KMS-11 (cell line): Measurements from ENCODE around the gene BMP4.
A peak's percentile ranks its signal among the peaks of the same experiment; 100 is the strongest.

Experiments used
- H2AFZ ChIP-seq: fragments of 200-600 bp; sonication (generic); 2 replicates; pipeline ENCODE4 v1.6.1; 2016; ENCODE audit warnings: antibody characterized with exemption, mixed run types, low read depth
- H3K27ac ChIP-seq: fragments of 200-600 bp; sonication (generic); 2 replicates; pipeline ENCODE4 v1.6.1; 2016; ENCODE audit warnings: mild to moderate bottlenecking, mixed run types
- H3K27me3 ChIP-seq: fragments of 200-600 bp; sonication (generic); 2 replicates; pipeline ENCODE4 v1.6.1; 2017; ENCODE audit warnings: mild to moderate bottlenecking, low read depth, mixed run types, moderate library complexity; ENCODE audit not compliant: insufficient read depth
- H3K36me3 ChIP-seq: fragments of 200-600 bp; sonication (generic); 2 replicates; pipeline ENCODE4 v1.6.1; 2017; ENCODE audit warnings: mild to moderate bottlenecking, mixed run types; ENCODE audit not compliant: insufficient read depth
- H3K4me1 ChIP-seq: fragments of 200-600 bp; sonication (generic); 2 replicates; pipeline ENCODE4 v1.6.1; 2016; ENCODE audit warnings: mild to moderate bottlenecking, low read depth, mixed run types; ENCODE audit not compliant: poor library complexity, severe bottlenecking
- H3K4me2 ChIP-seq: fragments of 200-600 bp; sonication (generic); 2 replicates; pipeline ENCODE4 v1.7.0; 2016; ENCODE audit warnings: mild to moderate bottlenecking, mixed run types
- H3K4me3 ChIP-seq: fragments of 200-600 bp; sonication (generic); IDR thresholded peaks from 2 replicates; pipeline ENCODE4 v1.6.1; 2017; ENCODE audit warnings: low read depth, low read length, mixed read lengths; ENCODE audit not compliant: insufficient read depth
- H3K79me2 ChIP-seq: fragments of 200-600 bp; sonication (generic); 2 replicates; pipeline ENCODE4 v1.6.1; 2016; ENCODE audit warnings: low read depth, mixed run types; ENCODE audit not compliant: insufficient read depth
- H3K9ac ChIP-seq: fragments of 200-600 bp; sonication (generic); 2 replicates; pipeline ENCODE4 v1.6.1; 2016; ENCODE audit warnings: mild to moderate bottlenecking, mixed run types
- H4K20me1 ChIP-seq: fragments of 200-600 bp; sonication (generic); 2 replicates; pipeline ENCODE4 v1.6.1; 2016; ENCODE audit warnings: mild to moderate bottlenecking, mixed run types; ENCODE audit not compliant: insufficient read depth
- TF ChIP-seq, protein P1 (sequence below): fragments of 200-600 bp; sonication (generic); conservative IDR thresholded peaks from 2 replicates; pipeline ENCODE4 v1.6.1; 2017; ENCODE audit warnings: low read depth, mild to moderate bottlenecking, antibody characterized with exemption, low read length, moderate library complexity, mixed read lengths

The BMP4 gene

DNA sequence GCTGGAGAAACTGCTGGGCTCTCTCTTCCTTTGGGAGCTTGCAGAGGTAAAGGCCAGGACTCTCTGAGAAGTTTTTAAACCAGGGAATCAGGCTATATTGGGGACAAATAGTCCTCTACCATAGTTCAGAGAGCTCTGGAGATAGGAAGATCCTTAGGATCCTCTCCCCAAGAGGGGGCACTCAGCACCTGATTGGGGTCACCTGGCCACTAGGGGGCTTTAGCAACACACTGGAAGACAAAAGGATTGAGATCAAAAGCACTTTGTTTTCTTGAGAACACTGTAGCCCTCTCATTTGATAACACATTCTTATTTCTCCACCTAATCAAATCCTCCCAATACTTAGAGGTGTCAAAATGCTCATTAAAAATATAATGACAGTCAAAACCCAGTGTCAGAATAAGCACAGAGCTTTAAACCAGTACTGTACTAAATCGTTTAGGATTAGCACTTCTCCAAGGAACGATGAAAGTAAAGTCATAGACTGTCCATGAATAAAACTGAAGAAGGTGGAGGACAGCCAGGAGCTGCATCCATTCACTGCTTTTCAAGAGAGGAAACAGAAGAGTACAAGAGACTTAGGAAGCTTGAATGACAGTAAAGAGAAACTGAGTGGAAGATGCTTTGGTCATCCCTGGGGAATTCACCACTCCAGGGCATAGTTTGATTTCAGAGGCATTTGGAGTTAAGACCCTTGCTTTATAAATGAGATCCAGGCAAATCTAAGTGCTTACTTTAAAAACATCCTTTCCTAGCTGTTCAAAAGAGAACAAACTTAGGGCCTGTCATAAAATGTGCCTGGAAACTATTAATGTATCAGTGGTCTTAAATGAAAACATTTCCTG is 26.5 kb downstream of the BMP4 start:
- Histone ChIP-seq H3K79me2 (no peaks in the 10 kb centered on the region), H3K4me2 (no peak overlapping the region)

DNA sequence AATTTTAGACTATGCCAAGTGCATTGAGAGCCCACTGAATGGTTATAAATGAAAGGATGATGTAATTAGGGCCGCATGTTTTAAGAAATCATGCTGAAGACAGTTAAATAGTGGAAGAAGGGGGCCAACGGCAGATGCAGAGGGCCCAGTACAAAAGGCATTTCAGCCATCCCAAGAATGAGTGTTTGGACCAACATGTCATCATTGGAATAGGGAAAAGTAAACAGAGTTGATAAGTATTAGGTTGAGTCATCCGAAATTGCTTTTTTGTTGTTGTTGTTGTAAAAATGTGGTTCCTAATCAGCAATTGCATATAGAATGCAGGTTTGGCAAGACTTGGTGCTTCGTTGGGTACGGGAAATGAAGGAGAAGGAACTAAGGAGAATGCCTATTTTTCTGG is 29.5 kb downstream of the BMP4 start:
- H3K79me2 ChIP-seq, result no peaks in the 10 kb centered on the region
- no peak overlapping the region for H3K27ac ChIP-seq

More for the DNA sequence above, 26.5 kb downstream of the BMP4 start:
- no peaks in the 10 kb centered on the region for H3K36me3 ChIP-seq
- no peaks in the 10 kb centered on the region for H3K4me1 ChIP-seq
- no peaks in the 10 kb centered on the region for H3K27me3 ChIP-seq
- no peak overlapping the region for H3K27ac ChIP-seq
- no peak overlapping the region for H2AFZ ChIP-seq
- H4K20me1 ChIP-seq, result no peaks in the 10 kb centered on the region
- TF ChIP-seq, protein P1, sequence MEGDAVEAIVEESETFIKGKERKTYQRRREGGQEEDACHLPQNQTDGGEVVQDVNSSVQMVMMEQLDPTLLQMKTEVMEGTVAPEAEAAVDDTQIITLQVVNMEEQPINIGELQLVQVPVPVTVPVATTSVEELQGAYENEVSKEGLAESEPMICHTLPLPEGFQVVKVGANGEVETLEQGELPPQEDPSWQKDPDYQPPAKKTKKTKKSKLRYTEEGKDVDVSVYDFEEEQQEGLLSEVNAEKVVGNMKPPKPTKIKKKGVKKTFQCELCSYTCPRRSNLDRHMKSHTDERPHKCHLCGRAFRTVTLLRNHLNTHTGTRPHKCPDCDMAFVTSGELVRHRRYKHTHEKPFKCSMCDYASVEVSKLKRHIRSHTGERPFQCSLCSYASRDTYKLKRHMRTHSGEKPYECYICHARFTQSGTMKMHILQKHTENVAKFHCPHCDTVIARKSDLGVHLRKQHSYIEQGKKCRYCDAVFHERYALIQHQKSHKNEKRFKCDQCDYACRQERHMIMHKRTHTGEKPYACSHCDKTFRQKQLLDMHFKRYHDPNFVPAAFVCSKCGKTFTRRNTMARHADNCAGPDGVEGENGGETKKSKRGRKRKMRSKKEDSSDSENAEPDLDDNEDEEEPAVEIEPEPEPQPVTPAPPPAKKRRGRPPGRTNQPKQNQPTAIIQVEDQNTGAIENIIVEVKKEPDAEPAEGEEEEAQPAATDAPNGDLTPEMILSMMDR, result peak; percentile 68
- H3K9ac ChIP-seq, result no peak overlapping the region
- H3K4me3 ChIP-seq, result no peak overlapping the region

DNA sequence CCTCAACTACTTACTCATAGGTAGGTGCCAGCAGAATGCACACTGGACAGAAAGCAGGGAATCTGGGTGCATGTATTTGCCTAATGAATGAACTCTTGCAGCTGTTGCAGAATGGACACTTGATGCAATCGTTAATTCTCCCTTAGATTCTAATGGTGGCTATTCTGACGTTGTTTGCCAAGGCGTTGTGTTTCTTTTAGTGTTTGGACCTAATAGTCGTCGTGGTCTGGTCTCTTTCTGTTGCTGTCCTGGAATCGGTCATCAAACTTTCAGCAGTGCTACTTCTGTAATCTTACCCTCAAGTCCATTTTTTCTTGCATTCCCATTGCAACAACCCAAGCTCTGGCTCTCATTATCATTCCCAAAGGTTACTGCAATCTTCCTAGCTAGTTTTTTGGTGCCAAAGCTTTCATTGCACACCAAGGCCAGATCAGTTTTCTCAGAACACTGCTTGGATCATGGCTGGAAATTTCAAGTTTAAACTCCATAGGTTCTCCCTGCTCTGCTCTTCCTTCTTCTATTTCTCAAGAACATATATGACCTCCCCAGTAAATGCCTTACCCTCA is 31.3 kb downstream of the BMP4 start:
- no peak overlapping the region for H3K27ac ChIP-seq
- no peak overlapping the region for H3K9ac ChIP-seq
- no peaks in the 10 kb centered on the region for H4K20me1 ChIP-seq
- no peaks in the 10 kb centered on the region for H3K4me1 ChIP-seq
- H3K79me2 ChIP-seq, result no peaks in the 10 kb centered on the region
- no peaks in the 10 kb centered on the region for H3K27me3 ChIP-seq
- no peaks in the 10 kb centered on the region for H3K36me3 ChIP-seq
- TF ChIP-seq, protein P1, result no peak
- no peak overlapping the region for H3K4me3 ChIP-seq
- H3K4me2 ChIP-seq, result no peak overlapping the region
- H2AFZ ChIP-seq, result no peak overlapping the region

More for the DNA sequence above, 29.5 kb downstream of the BMP4 start:
- TF ChIP-seq, protein P1, result no peak
- H3K9ac ChIP-seq, result no peak overlapping the region
- H3K27me3 ChIP-seq, result no peaks in the 10 kb centered on the region
- H4K20me1 ChIP-seq, result no peaks in the 10 kb centered on the region
- H3K4me3 ChIP-seq, result no peak overlapping the region
- H3K4me2 ChIP-seq, result no peak overlapping the region
- H3K4me1 ChIP-seq, result no peaks in the 10 kb centered on the region
- no peaks in the 10 kb centered on the region for H3K36me3 ChIP-seq
- no peak overlapping the region for H2AFZ ChIP-seq

DNA sequence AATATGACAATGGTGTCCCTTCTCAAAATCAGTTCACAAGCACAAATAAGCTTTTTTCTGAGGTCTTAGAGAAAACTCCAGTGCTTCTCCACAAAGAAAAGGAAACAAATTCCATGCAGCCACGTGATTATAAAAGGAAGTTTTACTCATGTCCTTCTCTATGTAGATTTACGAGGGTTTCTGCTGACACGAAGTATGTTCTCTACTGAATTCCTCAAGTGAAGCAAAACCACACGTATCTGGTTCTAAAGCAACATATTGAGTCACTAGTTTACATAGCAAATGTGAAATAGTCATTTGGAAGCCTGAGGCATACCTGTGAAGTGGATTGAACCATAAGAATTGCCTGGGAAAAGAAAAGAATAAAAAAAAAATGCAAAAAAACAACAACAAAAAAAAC is 31.9 kb downstream of the BMP4 start:
- no peak overlapping the region for H2AFZ ChIP-seq

More for the DNA sequence above, 31.9 kb downstream of the BMP4 start:
- Histone ChIP-seq H3K4me2 (no peak overlapping the region), H3K4me1 (no peaks in the 10 kb centered on the region), H4K20me1 (no peaks in the 10 kb centered on the region), H3K27me3 (no peaks in the 10 kb centered on the region), H3K79me2 (no peaks in the 10 kb centered on the region), H3K9ac (no peak overlapping the region), H3K27ac (no peak overlapping the region), H3K4me3 (no peak overlapping the region), H3K36me3 (no peaks in the 10 kb centered on the region)
- TF ChIP-seq, protein P1, result no peak
